Panc1 (cell line): Measurements from ENCODE around the gene CPT1B.

Source experiments
- CTCF ChIP-seq: fragments of 450-650 bp; IDR thresholded peaks from 2 replicates; pipeline ENCODE4 v1.5.1; 2017; ENCODE audit warnings: mild to moderate bottlenecking
- POLR2AphosphoS5 ChIP-seq: IDR thresholded peaks from 2 replicates; pipeline ENCODE4 v1.6.1; 2012; ENCODE audit warnings: mild to moderate bottlenecking, low read depth, low read length, moderate library complexity
- REST ChIP-seq, 2 experiments: IDR thresholded peaks; 2 replicates each; pipeline ENCODE4 v1.6.1; 2011 to 2012; ENCODE audit warnings: low read depth in 2 of 2, control low read depth in 1 of 2, low read length in 1 of 2, mild to moderate bottlenecking in 1 of 2, moderate library complexity in 1 of 2; ENCODE audit not compliant: insufficient read depth in 1 of 2
- SIN3A ChIP-seq: IDR thresholded peaks from 2 replicates; pipeline ENCODE4 v1.6.1; 2012; ENCODE audit warnings: low read depth, mild to moderate bottlenecking, low read length, moderate library complexity, borderline replicate concordance; ENCODE audit not compliant: insufficient read depth

GRCh38 chr22:50577697-50577986, 585 bp downstream of the CPT1B start:
- TF ChIP-seq CTCF: no peak
- no peak for TF ChIP-seq POLR2AphosphoS5
- no peak for TF ChIP-seq REST (IDR thresholded peaks at IDR 0.05; ENCODE audit: insufficient read depth in 1 of 2, low read depth in 2 of 2, low read length in 1 of 2)
- TF ChIP-seq SIN3A: no peak
